DOHH2 (cell line): ENCODE results near the gene BICDL1.

ENCODE experiments used
- H3F3A ChIP-seq: fragments of 200-600 bp; sonication (generic), shearing (Covaris generic); 2 replicates; pipeline ENCODE4 v1.6.0; 2016; ENCODE audit warnings: antibody characterized with exemption, mild to moderate bottlenecking; ENCODE audit not compliant: control insufficient read depth, insufficient read depth
- H3K27ac ChIP-seq: fragments of 200-600 bp; sonication (generic); 2 replicates; pipeline ENCODE4 v1.5.1; 2014; ENCODE audit warnings: low read depth, mild to moderate bottlenecking, low read length, moderate library complexity
- H3K27me3 ChIP-seq: fragments of 200-600 bp; sonication (generic); 2 replicates; pipeline ENCODE4 v1.6.1; 2014; ENCODE audit warnings: mild to moderate bottlenecking, low read length, mixed read lengths; ENCODE audit not compliant: control insufficient read depth
- H3K36me3 ChIP-seq: fragments of 200-600 bp; sonication (generic); 2 replicates; pipeline ENCODE4 v1.6.1; 2014; ENCODE audit warnings: mild to moderate bottlenecking, low read length, moderate library complexity, mixed read lengths; ENCODE audit not compliant: control insufficient read depth
- H3K4me1 ChIP-seq: fragments of 200-600 bp; sonication (generic); 2 replicates; pipeline ENCODE4 v1.6.1; 2014; ENCODE audit warnings: mild to moderate bottlenecking, low read length, mixed read lengths; ENCODE audit not compliant: control insufficient read depth
- H3K4me2 ChIP-seq: fragments of 200-600 bp; sonication (generic); 2 replicates; pipeline ENCODE4 v1.6.0; 2014; ENCODE audit warnings: mild to moderate bottlenecking, low read length, moderate library complexity
- H3K4me3 ChIP-seq: fragments of 200-600 bp; sonication (generic); 2 replicates; pipeline ENCODE4 v1.5.1; 2014; ENCODE audit warnings: mild to moderate bottlenecking, low read length, mixed read lengths
- H3K79me2 ChIP-seq: fragments of 200-600 bp; sonication (generic); 2 replicates; pipeline ENCODE4 v1.6.1; 2014; ENCODE audit warnings: mild to moderate bottlenecking, low read length, mixed read lengths; ENCODE audit not compliant: control insufficient read depth
- H3K9me2 ChIP-seq: fragments of 200-600 bp; sonication (generic); replicated peaks from 2 replicates; pipeline ENCODE4 v1.6.1; 2014; ENCODE audit warnings: mild to moderate bottlenecking, low read length, mixed read lengths; ENCODE audit not compliant: control insufficient read depth
- H3K9me3 ChIP-seq: fragments of 200-600 bp; sonication (generic); 2 replicates; pipeline ENCODE4 v1.6.1; 2014; ENCODE audit warnings: antibody characterized with exemption, low read length, mixed read lengths; ENCODE audit not compliant: control insufficient read depth, insufficient read depth
- H4K20me1 ChIP-seq: fragments of 200-600 bp; sonication (generic); 2 replicates; pipeline ENCODE4 v1.6.0; 2014; ENCODE audit warnings: low read depth, mild to moderate bottlenecking, antibody characterized with exemption, low read length, moderate library complexity; ENCODE audit not compliant: control insufficient read depth, insufficient read depth
- CTCF ChIP-seq: fragments of 200-600 bp; sonication (generic); IDR thresholded peaks from one replicate; pipeline ENCODE4 v1.5.1; 2014; ENCODE audit warnings: antibody characterized with exemption, mild to moderate bottlenecking, low read depth, low read length; ENCODE audit not compliant: poor library complexity, severe bottlenecking
- EZH2phosphoT487 ChIP-seq: fragments of 200-600 bp; sonication (generic); IDR thresholded peaks from 2 replicates; pipeline ENCODE4 v1.6.1; 2017; ENCODE audit warnings: borderline replicate concordance, mild to moderate bottlenecking, antibody characterized with exemption, low read length, moderate library complexity, mixed read lengths

Gene BICDL1

GRCh38 chr12:120060717-120061116 is 71.7 kb downstream of the BICDL1 start:
- no peaks in the 10 kb centered on the region for H3K79me2 ChIP-seq
- no peaks in the 10 kb centered on the region for H3K4me1 ChIP-seq
- 0 out of 2 replicates have a peak, but pooled peaks cover 2% of the 10 kb centered on the region for H4K20me1 ChIP-seq
- TF ChIP-seq EZH2phosphoT487 = no peak
- TF ChIP-seq CTCF = no peak
- H3K27ac ChIP-seq = no peak overlapping the region
- no peak overlapping the region for H3K4me3 ChIP-seq
- H3K36me3 ChIP-seq = no peaks in the 10 kb centered on the region
- H3K9me2 ChIP-seq = no peaks in the 10 kb centered on the region
- no peaks in the 10 kb centered on the region for H3K9me3 ChIP-seq
- H3F3A ChIP-seq = no peaks in the 10 kb centered on the region
- H3K27me3 ChIP-seq = no peaks in the 10 kb centered on the region
- no peak overlapping the region for H3K4me2 ChIP-seq

- Histone ChIP-seq H3F3A (no peaks in the 10 kb centered on the region), H3K4me1 (no peaks in the 10 kb centered on the region)
- no peak for TF ChIP-seq EZH2phosphoT487
- no peak for TF ChIP-seq CTCF
Measured at GRCh38 chr12:120061575-120062214, 72.7 kb downstream of the BICDL1 start.

GRCh38 chr12:120062976-120063579 is 74.0 kb downstream of the BICDL1 start:
- no peaks in the 10 kb centered on the region for H3K9me3 ChIP-seq

More at GRCh38 chr12:120061575-120062214, 72.7 kb downstream of the BICDL1 start:
- Histone ChIP-seq H3K4me2 (no peak overlapping the region), H3K27ac (no peak overlapping the region), H4K20me1 (0 out of 2 replicates have a peak, but pooled peaks cover 2% of the 10 kb centered on the region), H3K9me2 (no peaks in the 10 kb centered on the region), H3K4me3 (no peak overlapping the region), H3K79me2 (no peaks in the 10 kb centered on the region), H3K9me3 (no peaks in the 10 kb centered on the region), H3K27me3 (no peaks in the 10 kb centered on the region), H3K36me3 (no peaks in the 10 kb centered on the region)

More at GRCh38 chr12:120062976-120063579, 74.0 kb downstream of the BICDL1 start:
- Histone ChIP-seq H4K20me1 (0 out of 2 replicates have a peak, but pooled peaks cover 2% of the 10 kb centered on the region), H3F3A (no peaks in the 10 kb centered on the region), H3K4me2 (no peak overlapping the region), H3K27me3 (no peaks in the 10 kb centered on the region), H3K9me2 (no peaks in the 10 kb centered on the region), H3K4me1 (no peaks in the 10 kb centered on the region), H3K27ac (no peak overlapping the region), H3K79me2 (no peaks in the 10 kb centered on the region), H3K36me3 (no peaks in the 10 kb centered on the region), H3K4me3 (no peak overlapping the region)
- TF ChIP-seq CTCF (no peak), EZH2phosphoT487 (no peak)
